MM.1S (cell line): ENCODE results near the gene MED13L.

ENCODE experiments used
- DNase-seq: peaks from one replicate; pipeline ENCODE4 v3.0.0-alpha.2; 2015
- H2AFZ ChIP-seq: fragments of 300-600 bp; sonication (generic); 2 replicates; pipeline ENCODE4 v1.6.0; 2016; ENCODE audit warnings: antibody characterized with exemption, low read length
- H3F3A ChIP-seq: fragments of 300-600 bp; sonication (generic); 2 replicates; pipeline ENCODE4 v1.6.1; 2016; ENCODE audit warnings: mild to moderate bottlenecking, antibody characterized with exemption, low read length, moderate library complexity, mixed read lengths; ENCODE audit not compliant: insufficient read depth
- H3K27ac ChIP-seq: fragments of 300-600 bp; sonication (generic); 2 replicates; pipeline ENCODE4 v1.5.1; 2016; ENCODE audit warnings: mild to moderate bottlenecking, low read length
- H3K27me3 ChIP-seq: fragments of 300-600 bp; sonication (generic); replicated peaks from 2 replicates; pipeline ENCODE4 v1.6.0; 2016; ENCODE audit warnings: low read length; ENCODE audit not compliant: insufficient read depth
- H3K36me3 ChIP-seq: fragments of 300-600 bp; sonication (generic); replicated peaks from 2 replicates; pipeline ENCODE4 v1.6.1; 2016; ENCODE audit warnings: mild to moderate bottlenecking, low read length, mixed read lengths; ENCODE audit not compliant: insufficient read depth
- H3K4me1 ChIP-seq: fragments of 300-600 bp; sonication (generic); 2 replicates; pipeline ENCODE4 v1.6.1; 2016; ENCODE audit warnings: low read length, mixed read lengths
- H3K4me2 ChIP-seq: fragments of 300-600 bp; sonication (generic); 2 replicates; pipeline ENCODE4 v1.6.0; 2016; ENCODE audit warnings: low read depth, low read length
- H3K4me3 ChIP-seq: fragments of 300-600 bp; sonication (generic); 2 replicates; pipeline ENCODE4 v1.5.1; 2016; ENCODE audit warnings: low read length, mixed read lengths
- H3K79me2 ChIP-seq: fragments of 300-600 bp; sonication (generic); 2 replicates; pipeline ENCODE4 v1.6.1; 2016; ENCODE audit warnings: mixed run types, low read length, mixed read lengths
- H3K9ac ChIP-seq: fragments of 300-600 bp; sonication (generic); 2 replicates; pipeline ENCODE4 v1.6.1; 2016; ENCODE audit warnings: low read length, mixed read lengths
- H3K9me2 ChIP-seq: fragments of 300-600 bp; sonication (generic); replicated peaks from 2 replicates; pipeline ENCODE4 v1.6.1; 2016; ENCODE audit warnings: mild to moderate bottlenecking, low read length, mixed read lengths; ENCODE audit not compliant: insufficient read depth
- H3K9me3 ChIP-seq: fragments of 300-600 bp; sonication (generic); replicated peaks from 2 replicates; pipeline ENCODE4 v1.6.1; 2016; ENCODE audit warnings: mild to moderate bottlenecking, low read length, mixed read lengths; ENCODE audit not compliant: insufficient read depth
- H4K20me1 ChIP-seq: fragments of 300-600 bp; sonication (generic); 2 replicates; pipeline ENCODE4 v1.6.1; 2016; ENCODE audit warnings: mild to moderate bottlenecking, low read length, moderate library complexity, mixed read lengths; ENCODE audit not compliant: insufficient read depth
- EZH2 ChIP-seq: fragments of 300-600 bp; sonication (generic); optimal IDR thresholded peaks from 2 replicates; pipeline ENCODE3; 2017; ENCODE audit warnings: low read depth, mild to moderate bottlenecking, antibody characterized with exemption, low read length, mixed read lengths
- EZH2phosphoT487 ChIP-seq: fragments of 300-600 bp; sonication (generic); IDR thresholded peaks from 2 replicates; pipeline ENCODE4 v1.6.1; 2018; ENCODE audit warnings: antibody characterized with exemption, low read length
- TF ChIP-seq, protein P1 (sequence below): fragments of 300-600 bp; sonication (generic); IDR thresholded peaks from 2 replicates; pipeline ENCODE4 v1.5.1; 2016; ENCODE audit warnings: antibody characterized with exemption, low read length, mixed read lengths

The MED13L gene

DNA sequence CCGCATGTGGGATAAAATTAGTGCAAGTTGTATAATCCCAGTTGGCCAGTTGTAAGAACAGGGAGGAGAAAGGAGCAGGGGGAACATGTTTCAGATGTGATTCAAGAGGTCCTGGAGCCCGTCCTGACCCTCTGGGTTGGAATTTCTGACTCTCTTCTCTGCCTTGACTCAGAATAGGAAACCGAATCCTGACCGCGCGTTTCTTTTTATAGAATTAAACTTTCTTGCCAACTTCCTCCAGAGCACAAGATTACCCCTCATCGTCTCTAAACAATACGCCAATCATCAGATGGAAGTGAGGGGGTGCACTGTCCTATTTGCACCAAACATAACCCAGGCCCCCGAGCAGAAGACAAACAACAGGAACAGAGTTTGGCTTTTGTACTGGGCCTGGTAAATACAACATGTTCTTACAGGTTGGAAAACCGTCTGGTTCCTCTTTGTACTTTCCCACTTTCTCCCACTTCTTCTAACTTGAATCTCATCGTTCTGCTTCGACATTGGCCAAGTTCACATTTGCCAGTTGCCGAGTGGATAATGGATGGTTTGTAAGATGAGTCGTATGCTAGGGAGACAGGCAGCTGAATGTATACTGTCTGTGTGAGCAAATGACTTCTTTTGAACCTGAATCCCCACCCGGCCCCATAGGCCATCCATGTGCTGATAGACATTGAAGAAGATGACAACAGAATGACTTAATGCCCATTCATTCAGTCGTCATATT is 42.6 kb upstream of the MED13L start:
- peak; percentile 10 for DNase-seq
- H3K4me1 ChIP-seq: peaks cover 35% of the 10 kb centered on the region
- no peaks in the 10 kb centered on the region for H3K27me3 ChIP-seq
- no peaks in the 10 kb centered on the region for H3K36me3 ChIP-seq
- H4K20me1 ChIP-seq: no peaks in the 10 kb centered on the region
- no peak for TF ChIP-seq EZH2
- no peak overlapping the region; the same call in 1 of the 2 replicates for H3K4me3 ChIP-seq
- H3K79me2 ChIP-seq: no peaks in the 10 kb centered on the region
- H3F3A ChIP-seq: peaks cover 15% of the 10 kb centered on the region
- H3K9me2 ChIP-seq: no peaks in the 10 kb centered on the region
- peak overlapping the region; percentile 8; the same call in 1 of the 2 replicates for H3K27ac ChIP-seq
- no peaks in the 10 kb centered on the region for H3K9me3 ChIP-seq
- peak overlapping the region; percentile 53 for H3K4me2 ChIP-seq
- H3K9ac ChIP-seq: peak overlapping the region; percentile 18; the same call in 1 of the 2 replicates
- H2AFZ ChIP-seq: peak overlapping the region; percentile 25

DNA sequence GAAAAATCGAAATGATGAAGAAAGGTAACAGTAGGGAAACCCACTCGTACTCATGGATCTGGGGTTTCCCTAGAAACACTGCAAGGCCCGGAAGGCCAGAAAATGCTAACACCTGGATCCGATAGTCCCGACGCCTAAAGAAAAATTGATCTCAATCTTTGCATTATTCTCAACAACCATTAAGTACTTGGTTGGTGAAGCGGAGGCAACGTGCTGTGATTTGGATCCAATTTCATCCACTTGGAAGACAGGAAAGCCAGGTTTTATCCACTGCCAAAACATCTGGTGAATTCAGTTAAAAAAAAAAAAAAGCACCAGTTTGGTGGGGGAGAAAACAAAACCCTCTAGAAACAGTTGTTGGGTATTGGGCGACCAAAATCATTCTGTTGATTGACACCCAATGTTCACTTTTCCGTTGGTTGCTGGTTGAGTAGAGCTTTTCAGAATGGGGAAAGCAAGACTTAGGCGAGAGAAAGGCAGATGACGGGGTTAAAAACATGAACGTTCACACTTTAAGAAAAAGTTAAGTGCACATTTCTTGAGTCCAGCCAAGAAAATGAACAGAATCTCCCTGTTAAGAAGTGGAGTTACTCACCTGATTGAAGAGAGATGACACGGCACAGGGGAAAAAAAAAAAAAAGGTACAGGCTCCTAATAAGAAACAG is 41.9 kb upstream of the MED13L start:
- H4K20me1 ChIP-seq: no peaks in the 10 kb centered on the region
- H3K9ac ChIP-seq: peak overlapping the region; percentile 18; the same call in 1 of the 2 replicates
- no peaks in the 10 kb centered on the region for H3K79me2 ChIP-seq
- no peaks in the 10 kb centered on the region for H3K9me2 ChIP-seq
- H3K4me3 ChIP-seq: no peak overlapping the region
- H3K36me3 ChIP-seq: no peaks in the 10 kb centered on the region
- no peaks in the 10 kb centered on the region for H3K9me3 ChIP-seq
- H3K4me1 ChIP-seq: peaks cover 29% of the 10 kb centered on the region
- peak overlapping the region; percentile 53 for H3K4me2 ChIP-seq
- TF ChIP-seq EZH2phosphoT487 (no peak), EZH2 (no peak)
- TF ChIP-seq, protein P1, sequence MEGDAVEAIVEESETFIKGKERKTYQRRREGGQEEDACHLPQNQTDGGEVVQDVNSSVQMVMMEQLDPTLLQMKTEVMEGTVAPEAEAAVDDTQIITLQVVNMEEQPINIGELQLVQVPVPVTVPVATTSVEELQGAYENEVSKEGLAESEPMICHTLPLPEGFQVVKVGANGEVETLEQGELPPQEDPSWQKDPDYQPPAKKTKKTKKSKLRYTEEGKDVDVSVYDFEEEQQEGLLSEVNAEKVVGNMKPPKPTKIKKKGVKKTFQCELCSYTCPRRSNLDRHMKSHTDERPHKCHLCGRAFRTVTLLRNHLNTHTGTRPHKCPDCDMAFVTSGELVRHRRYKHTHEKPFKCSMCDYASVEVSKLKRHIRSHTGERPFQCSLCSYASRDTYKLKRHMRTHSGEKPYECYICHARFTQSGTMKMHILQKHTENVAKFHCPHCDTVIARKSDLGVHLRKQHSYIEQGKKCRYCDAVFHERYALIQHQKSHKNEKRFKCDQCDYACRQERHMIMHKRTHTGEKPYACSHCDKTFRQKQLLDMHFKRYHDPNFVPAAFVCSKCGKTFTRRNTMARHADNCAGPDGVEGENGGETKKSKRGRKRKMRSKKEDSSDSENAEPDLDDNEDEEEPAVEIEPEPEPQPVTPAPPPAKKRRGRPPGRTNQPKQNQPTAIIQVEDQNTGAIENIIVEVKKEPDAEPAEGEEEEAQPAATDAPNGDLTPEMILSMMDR: no peak
- peaks cover 9% of the 10 kb centered on the region; the same call in 1 of the 2 replicates for H3F3A ChIP-seq
- no peaks in the 10 kb centered on the region for H3K27me3 ChIP-seq
- peak overlapping the region; percentile 25 for H2AFZ ChIP-seq
- no peak overlapping the region for H3K27ac ChIP-seq
- DNase-seq: no peak

DNA sequence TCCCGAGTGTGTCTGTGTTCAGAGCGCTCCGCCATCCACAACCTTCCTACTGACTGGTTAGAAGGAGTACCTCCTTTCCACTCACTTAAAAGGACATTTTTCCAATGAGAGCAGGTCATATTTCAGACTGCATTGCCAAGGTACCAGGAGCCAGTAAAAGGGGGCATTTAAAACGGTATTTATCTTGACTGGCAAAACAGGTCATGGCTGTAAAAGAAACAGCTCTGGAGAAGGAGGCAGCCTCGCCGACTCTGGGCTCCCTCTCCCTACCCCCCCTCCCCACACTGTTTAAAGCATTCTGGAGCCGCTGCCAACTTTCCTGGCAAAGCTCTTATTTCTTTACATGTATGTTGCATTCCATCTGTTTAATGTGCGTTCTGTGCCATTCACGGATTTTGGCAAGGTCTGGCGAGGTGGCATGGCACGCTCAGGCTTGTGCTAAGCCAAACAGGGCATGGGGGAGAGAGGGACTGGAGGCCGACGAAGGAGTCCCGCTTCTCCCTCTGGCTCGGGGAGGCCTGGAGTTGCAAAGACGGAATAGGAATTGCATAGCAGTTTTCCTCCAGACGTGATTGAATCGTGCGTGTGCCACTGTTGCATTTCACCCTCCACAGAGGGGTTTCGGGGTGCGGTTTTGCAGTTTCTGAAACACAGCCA is 41.2 kb upstream of the MED13L start:
- Histone ChIP-seq H2AFZ (no peak overlapping the region), H3K4me2 (no peak overlapping the region), H3K9me3 (no peaks in the 10 kb centered on the region), H3F3A (peaks cover 3% of the 10 kb centered on the region; the same call in 1 of the 2 replicates), H3K4me1 (peaks cover 23% of the 10 kb centered on the region), H3K79me2 (no peaks in the 10 kb centered on the region), H3K36me3 (no peaks in the 10 kb centered on the region), H3K4me3 (no peak overlapping the region), H3K9ac (no peak overlapping the region), H3K9me2 (no peaks in the 10 kb centered on the region), H3K27me3 (no peaks in the 10 kb centered on the region), H3K27ac (no peak overlapping the region), H4K20me1 (no peaks in the 10 kb centered on the region)
- TF ChIP-seq EZH2: no peak
- TF ChIP-seq, protein P1: no peak
- no peak for TF ChIP-seq EZH2phosphoT487
- no peak for DNase-seq
